H1 (cell line): ENCODE measurements around the gene AQP11.

ENCODE experiments used
- ATF2 ChIP-seq: IDR thresholded peaks from 2 replicates; pipeline ENCODE4 v1.6.1; 2012; ENCODE audit warnings: low read length, inconsistent platforms
- ATF3 ChIP-seq: IDR thresholded peaks from 2 replicates; pipeline ENCODE4 v1.6.1; 2011; ENCODE audit warnings: low read depth, mild to moderate bottlenecking, low read length; ENCODE audit not compliant: insufficient read depth
- BACH1 ChIP-seq: IDR thresholded peaks from 2 replicates; pipeline ENCODE4 v1.6.1; 2012; ENCODE audit warnings: low read length, improper control_type of control experiment
- BCL11A ChIP-seq, 2 experiments: IDR thresholded peaks; one replicate each; pipeline ENCODE4 v1.6.1; 2011; ENCODE audit warnings: low read depth in 2 of 2, low read length in 2 of 2, mild to moderate bottlenecking in 2 of 2
- CEBPB ChIP-seq: IDR thresholded peaks from 2 replicates; pipeline ENCODE4 v1.6.1; 2012; ENCODE audit warnings: low read depth, low read length
- CREB1 ChIP-seq: IDR thresholded peaks from 2 replicates; pipeline ENCODE4 v1.6.1; 2012; ENCODE audit warnings: inconsistent platforms
- EZH2 ChIP-seq: fragments of 200-600 bp; sonication (generic); IDR thresholded peaks from 2 replicates; pipeline ENCODE4 v1.7.1; 2012; ENCODE audit warnings: low read depth, mild to moderate bottlenecking, moderate library complexity, low read length, inconsistent platforms; ENCODE audit not compliant: severe bottlenecking
- HDAC6 ChIP-seq: IDR thresholded peaks from one replicate; pipeline ENCODE4 v1.7.1; 2012; ENCODE audit warnings: low read depth, mild to moderate bottlenecking, inconsistent platforms, low read length, moderate library complexity
- MAX ChIP-seq: IDR thresholded peaks from 2 replicates; pipeline ENCODE4 v1.6.1; 2012; ENCODE audit warnings: inconsistent platforms
- RNF2 ChIP-seq: fragments of 200-900, 300-1000 bp; sonication (generic); IDR thresholded peaks from 2 replicates; pipeline ENCODE4 v1.7.1; 2016; ENCODE audit warnings: borderline replicate concordance, low read depth, mild to moderate bottlenecking, antibody characterized with exemption, low read length; ENCODE audit not compliant: poor library complexity, severe bottlenecking; ENCODE audit errors: missing control alignments
- SP1 ChIP-seq: IDR thresholded peaks from 2 replicates; pipeline ENCODE4 v1.6.1; 2011; ENCODE audit warnings: low read depth, low read length
- YY1 ChIP-seq: IDR thresholded peaks from 2 replicates; pipeline ENCODE4 v1.6.1; 2011; ENCODE audit warnings: low read depth, mild to moderate bottlenecking, low read length
- ZNF274 ChIP-seq: IDR thresholded peaks from 2 replicates; pipeline ENCODE4 v1.7.0; 2012; ENCODE audit warnings: low read length, borderline replicate concordance; ENCODE audit errors: extremely low read depth
- TF ChIP-seq, protein P1 (sequence below), 3 experiments: IDR thresholded peaks; 1 replicate in 2 of 3; 2 replicates in 1 of 3; pipeline versions ENCODE4 v1.5.1 to v1.6.1; 2011; ENCODE audit warnings: low read length in 3 of 3, mild to moderate bottlenecking in 3 of 3, inconsistent platforms in 2 of 3, low read depth in 1 of 3, moderate library complexity in 1 of 3; ENCODE audit not compliant: insufficient read depth in 1 of 3; ENCODE audit errors: control extremely low read depth in 1 of 3

DNA sequence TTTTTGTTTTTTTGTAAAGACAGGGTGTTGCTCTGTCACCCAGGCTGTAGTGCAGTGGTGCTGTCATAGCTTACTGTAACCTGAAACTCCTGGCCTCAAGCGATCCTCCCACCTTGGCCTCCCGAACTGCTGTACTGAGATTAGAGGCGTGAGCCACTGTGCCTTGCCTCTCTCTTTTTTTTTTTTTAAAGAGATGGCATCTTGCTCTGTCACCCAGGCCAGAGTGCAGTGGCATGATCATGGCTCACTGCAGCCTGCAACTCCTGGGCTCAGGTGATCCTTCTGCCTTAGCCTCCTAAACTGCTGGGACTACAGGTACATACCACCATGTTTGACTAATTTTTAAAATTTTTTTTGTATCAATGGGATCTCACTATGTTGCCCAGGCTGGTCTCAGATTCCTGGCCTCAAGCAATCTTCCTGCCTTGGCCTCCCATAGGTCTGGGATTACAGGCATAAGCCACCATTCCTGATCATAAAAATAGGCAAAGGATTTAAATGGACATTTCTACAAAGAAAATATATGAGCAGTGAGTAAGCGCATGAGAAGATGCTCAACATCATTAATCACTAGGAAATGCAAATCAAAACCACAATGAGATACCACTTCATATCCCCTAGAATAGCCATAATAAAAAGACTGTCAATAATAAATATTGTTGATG lies 65.1 kb downstream of the AQP11 start:
- TF ChIP-seq MAX: no peak
- TF ChIP-seq YY1: no peak
- TF ChIP-seq, protein P1, sequence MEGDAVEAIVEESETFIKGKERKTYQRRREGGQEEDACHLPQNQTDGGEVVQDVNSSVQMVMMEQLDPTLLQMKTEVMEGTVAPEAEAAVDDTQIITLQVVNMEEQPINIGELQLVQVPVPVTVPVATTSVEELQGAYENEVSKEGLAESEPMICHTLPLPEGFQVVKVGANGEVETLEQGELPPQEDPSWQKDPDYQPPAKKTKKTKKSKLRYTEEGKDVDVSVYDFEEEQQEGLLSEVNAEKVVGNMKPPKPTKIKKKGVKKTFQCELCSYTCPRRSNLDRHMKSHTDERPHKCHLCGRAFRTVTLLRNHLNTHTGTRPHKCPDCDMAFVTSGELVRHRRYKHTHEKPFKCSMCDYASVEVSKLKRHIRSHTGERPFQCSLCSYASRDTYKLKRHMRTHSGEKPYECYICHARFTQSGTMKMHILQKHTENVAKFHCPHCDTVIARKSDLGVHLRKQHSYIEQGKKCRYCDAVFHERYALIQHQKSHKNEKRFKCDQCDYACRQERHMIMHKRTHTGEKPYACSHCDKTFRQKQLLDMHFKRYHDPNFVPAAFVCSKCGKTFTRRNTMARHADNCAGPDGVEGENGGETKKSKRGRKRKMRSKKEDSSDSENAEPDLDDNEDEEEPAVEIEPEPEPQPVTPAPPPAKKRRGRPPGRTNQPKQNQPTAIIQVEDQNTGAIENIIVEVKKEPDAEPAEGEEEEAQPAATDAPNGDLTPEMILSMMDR (IDR thresholded peaks at IDR 0.05; ENCODE audit: control extremely low read depth in 1 of 3, insufficient read depth in 1 of 3, low read depth in 1 of 3, low read length in 3 of 3): no peak
- TF ChIP-seq BACH1: no peak
- TF ChIP-seq ATF3: no peak
- no peak for TF ChIP-seq BCL11A (IDR thresholded peaks at IDR 0.05; ENCODE audit: low read depth in 2 of 2, low read length in 2 of 2)
- no peak for TF ChIP-seq SP1
- no peak for TF ChIP-seq CEBPB
- no peak for TF ChIP-seq RNF2
- TF ChIP-seq HDAC6: no peak
- TF ChIP-seq EZH2: no peak
- TF ChIP-seq ZNF274: no peak
- no peak for TF ChIP-seq CREB1
- no peak for TF ChIP-seq ATF2
